ENCODE data around the gene CCDC167. TPM values are rescaled to one million over a fixed set of nuclear protein-coding genes. Genes with fewer than 3 reads are reported as not detected.
A peak's percentile ranks its signal among the peaks of the same experiment; 100 is the strongest.

CCDC167 gene
- total RNA-seq, 3 donors from 2014 or later (not counting 1 experiment from before 2014, with no cell fraction given) = 10.2 to 27.4 (median 19.4) TPM

GRCh38 chr6:37519461-37519860, 19.8 kb upstream of the CCDC167 start:
- H3K9me3 Mint-ChIP-seq = no peaks in the 10 kb centered on the region
- peak overlapping the region in 1 of 2 donors; percentile 90 for H3K27ac Mint-ChIP-seq
- no peak overlapping the region for H3K4me3 ChIP-seq (ENCODE audit: low read length)
- H3K27ac ChIP-seq (ENCODE audit: low read length) = no peak overlapping the region
- no peaks in the 10 kb centered on the region for H3K36me3 Mint-ChIP-seq
- WGBS (ENCODE audit: insufficient coverage) = 91% methylated on average over 5 of the region's 5 CpGs
- no peak for ATAC-seq
- no peaks in the 10 kb centered on the region for H3K36me3 ChIP-seq (ENCODE audit: control insufficient read depth, insufficient read depth, low read length)
- peaks cover 63% of the 10 kb centered on the region for H3K4me1 ChIP-seq (ENCODE audit: control insufficient read depth, insufficient read depth, low read length)
- no peak overlapping the region for H3K4me3 Mint-ChIP-seq
- peaks cover 54 to 69% of the 10 kb centered on the region in 2 donors for H3K4me1 Mint-ChIP-seq
- intact Hi-C loops (cut with micrococcal nuclease) = loop anchor here (5.0 kb wide), 1 partner anchor 87 kb away; the partner anchor contains the start of gene CMTR1
- H3K9me3 ChIP-seq (ENCODE audit: control insufficient read depth, insufficient read depth, low read length) = no peaks in the 10 kb centered on the region
- H3K27me3 Mint-ChIP-seq (ENCODE audit: low read depth in 2 of 2) = peaks cover 9 to 14% of the 10 kb centered on the region in 2 donors
- H3K27me3 ChIP-seq (ENCODE audit: control insufficient read depth, insufficient read depth, low read length) = no peaks in the 10 kb centered on the region
- no peak for DNase-seq
- no peak for TF ChIP-seq CTCF (IDR thresholded peaks at IDR 0.05)

GRCh38 chr6:37518116-37518515, 18.4 kb upstream of the CCDC167 start:
- H3K27ac Mint-ChIP-seq = peak overlapping the region; percentile 90 to 96
- peaks cover 59 to 82% of the 10 kb centered on the region in 2 donors for H3K4me1 Mint-ChIP-seq
- no peak for DNase-seq
- no peaks in the 10 kb centered on the region for H3K9me3 Mint-ChIP-seq
- TF ChIP-seq CTCF (IDR thresholded peaks at IDR 0.05) = no peak
- H3K4me3 Mint-ChIP-seq = peak overlapping the region; percentile 83
- 92% methylated on average over 6 of the region's 6 CpGs for WGBS (ENCODE audit: insufficient coverage)
- intact Hi-C loops (cut with micrococcal nuclease) = loop anchor here (5.0 kb wide), 1 partner anchor 86 kb away; the partner anchor contains the start of gene CMTR1
- H3K27ac ChIP-seq (ENCODE audit: low read length) = peak overlapping the region; percentile 92
- H3K9me3 ChIP-seq (ENCODE audit: control insufficient read depth, insufficient read depth, low read length) = no peaks in the 10 kb centered on the region
- no peak overlapping the region for H3K4me3 ChIP-seq (ENCODE audit: low read length)
- peaks cover 9 to 14% of the 10 kb centered on the region in 2 donors for H3K27me3 Mint-ChIP-seq (ENCODE audit: low read depth in 2 of 2)
- no peaks in the 10 kb centered on the region for H3K36me3 ChIP-seq (ENCODE audit: control insufficient read depth, insufficient read depth, low read length)
- H3K27me3 ChIP-seq (ENCODE audit: control insufficient read depth, insufficient read depth, low read length) = no peaks in the 10 kb centered on the region
- H3K36me3 Mint-ChIP-seq = no peaks in the 10 kb centered on the region
- H3K4me1 ChIP-seq (ENCODE audit: control insufficient read depth, insufficient read depth, low read length) = peaks cover 76% of the 10 kb centered on the region
- no peak for ATAC-seq

GRCh38 chr6:37517411-37517812, 17.7 kb upstream of the CCDC167 start:
- Mint-ChIP-seq H3K27ac (peak overlapping the region; percentile 90 to 96), H3K4me1 (peaks cover 59 to 79% of the 10 kb centered on the region in 2 donors), H3K4me3 (peak overlapping the region; percentile 83), H3K9me3 (no peaks in the 10 kb centered on the region), H3K27me3 (ENCODE audit: low read depth in 2 of 2) (peaks cover 4 to 11% of the 10 kb centered on the region in 2 donors), H3K36me3 (no peaks in the 10 kb centered on the region)
- H3K9me3 ChIP-seq (ENCODE audit: control insufficient read depth, insufficient read depth, low read length) = no peaks in the 10 kb centered on the region
- DNase-seq (peak; percentile 66 to 93), ATAC-seq (peak; percentile 67 to 75 (median 71))
- H3K4me1 ChIP-seq (ENCODE audit: control insufficient read depth, insufficient read depth, low read length) = peaks cover 83% of the 10 kb centered on the region
- no peaks in the 10 kb centered on the region for H3K36me3 ChIP-seq (ENCODE audit: control insufficient read depth, insufficient read depth, low read length)
- H3K4me3 ChIP-seq (ENCODE audit: low read length) = no peak overlapping the region
- WGBS (ENCODE audit: insufficient coverage) = 10% methylated on average over 11 of the region's 11 CpGs
- intact Hi-C loops (cut with micrococcal nuclease) = loop anchor here (1.0 to 5.0 kb wide), 4 partner anchors 15 to 85 kb away; partner anchors contain the start of gene CMTR1
- no peaks in the 10 kb centered on the region for H3K27me3 ChIP-seq (ENCODE audit: control insufficient read depth, insufficient read depth, low read length)
- H3K27ac ChIP-seq (ENCODE audit: low read length) = peak overlapping the region; percentile 92
- TF ChIP-seq CTCF (IDR thresholded peaks at IDR 0.05) = no peak
